GM19438 (cell line): ENCODE measurements around the gene BBS4.
A peak's percentile ranks its signal among the peaks of the same experiment; 100 is the strongest.

ENCODE experiments used
- ATAC-seq: cut with Tn5 transposase; IDR thresholded peaks from one replicate; pipeline ENCODE4 v1.9.1; 2021; ENCODE audit warnings: low read depth; ENCODE audit not compliant: unreplicated experiment

Gene BBS4

GRCh38 chr15:72754096-72754495 is 68.1 kb downstream of the BBS4 start:
- no peak for ATAC-seq

GRCh38 chr15:72758182-72758581 is 72.2 kb downstream of the BBS4 start:
- no peak for ATAC-seq

GRCh38 chr15:72760590-72761260 is 74.7 kb downstream of the BBS4 start:
- ATAC-seq, result no peak

GRCh38 chr15:72764656-72765055 is 78.6 kb downstream of the BBS4 start:
- no peak for ATAC-seq

- ATAC-seq, result no peak
Measured at GRCh38 chr15:72766025-72766424, 80.0 kb downstream of the BBS4 start.

GRCh38 chr15:72766780-72767179 is 80.8 kb downstream of the BBS4 start:
- no peak for ATAC-seq

- ATAC-seq, result no peak
Measured at GRCh38 chr15:72770673-72771328, 84.8 kb downstream of the BBS4 start.

- ATAC-seq, result no peak
Measured at GRCh38 chr15:72771329-72771725, 85.3 kb downstream of the BBS4 start.

- ATAC-seq, result no peak
Measured at GRCh38 chr15:72774696-72775383, 88.8 kb downstream of the BBS4 start.

- ATAC-seq, result no peak
Measured at GRCh38 chr15:72778796-72779195, 92.8 kb downstream of the BBS4 start.

- no peak for ATAC-seq
Measured at GRCh38 chr15:72781631-72782030, 95.6 kb downstream of the BBS4 start.

GRCh38 chr15:72782274-72783003 is 96.4 kb downstream of the BBS4 start:
- no peak for ATAC-seq

- peak; percentile 28 for ATAC-seq
Measured at GRCh38 chr15:72783004-72783639, 97.1 kb downstream of the BBS4 start.

GRCh38 chr15:72783640-72784455 is 97.8 kb downstream of the BBS4 start, which contains the start of gene ADPGK:
Gene ADPGK (minus strand): TSS chr15:72783758. CDS start chr15:72783691, 67 bp downstream.
- peak; percentile 75 for ATAC-seq

- no peak for ATAC-seq
Measured at GRCh38 chr15:72784456-72784876, 98.5 kb downstream of the BBS4 start.

GRCh38 chr15:72785432-72785831 is 99.4 kb downstream of the BBS4 start:
- ATAC-seq, result no peak

- no peak for ATAC-seq
Measured at GRCh38 chr15:72785841-72786240, 99.8 kb downstream of the BBS4 start.

GRCh38 chr15:72786242-72786641 is 100.2 kb downstream of the BBS4 start:
- ATAC-seq, result no peak

GRCh38 chr15:72786676-72787345 is 100.8 kb downstream of the BBS4 start:
- ATAC-seq, result no peak
